ENCODE data around the gene CR1L.
A peak's percentile ranks its signal among the peaks of the same experiment; 100 is the strongest.
"Not testable (repeated sequence)": the region's sequence is repeated elsewhere in the genome, so short reads cannot be mapped to it uniquely, and the experiment has no call there.

CR1L gene

DNA sequence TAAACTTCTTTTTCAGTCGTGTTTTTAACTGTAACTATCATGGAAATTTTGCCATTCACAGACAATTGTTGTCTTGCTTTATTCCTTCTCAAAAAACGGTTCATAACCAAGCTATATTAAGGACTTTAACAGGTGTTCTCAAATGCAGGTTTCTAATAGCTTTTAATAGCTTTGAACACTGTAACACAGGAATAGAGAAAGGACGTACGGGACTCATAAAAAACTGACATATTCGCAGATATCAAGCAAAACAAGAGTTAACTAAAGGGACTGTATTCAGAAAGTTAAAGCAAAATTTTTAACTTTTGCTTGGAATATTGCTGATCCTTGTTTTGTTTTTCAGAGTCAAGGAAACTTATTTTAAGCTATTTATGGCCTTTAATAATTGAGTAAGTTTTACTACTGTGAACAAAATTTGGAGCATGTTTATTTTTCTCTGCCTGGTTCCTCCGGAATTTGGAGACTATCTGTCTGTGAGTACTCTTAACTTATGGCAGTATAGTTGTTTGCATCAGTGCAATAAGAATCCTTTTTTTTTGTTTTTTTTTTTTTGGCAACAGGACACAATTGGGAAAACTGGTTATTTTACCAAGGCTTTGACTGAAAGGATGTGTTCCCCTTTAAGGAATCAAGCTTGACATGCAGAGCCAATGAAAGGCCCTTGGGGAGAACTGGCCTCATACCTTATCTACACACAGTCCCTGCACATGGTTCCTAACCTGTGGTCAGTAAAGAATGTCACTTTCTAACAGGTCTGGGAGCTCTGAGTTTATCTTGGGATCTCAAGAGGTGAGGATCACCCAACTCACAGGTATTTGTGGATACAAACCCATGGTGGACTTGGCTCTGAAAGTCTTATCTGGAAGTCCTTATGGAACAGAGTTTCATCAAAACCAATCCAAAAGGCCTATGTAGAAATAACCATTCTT is 101.2 kb downstream of the CR1L start:
- TF ChIP-seq JUND (IDR thresholded peaks at IDR 0.05; ENCODE audit: low read depth) = no peak
- in situ Hi-C loops (cut with HindIII; ENCODE audit: low pct_unique_long_range_greater_than_20kb, low sequenced_read_pairs) = no loop called here
- DNase-seq (ENCODE audit: low read depth in 1 of 2, low spot score in 1 of 2) = peak in 1 of 2 experiments; percentile 84

DNA sequence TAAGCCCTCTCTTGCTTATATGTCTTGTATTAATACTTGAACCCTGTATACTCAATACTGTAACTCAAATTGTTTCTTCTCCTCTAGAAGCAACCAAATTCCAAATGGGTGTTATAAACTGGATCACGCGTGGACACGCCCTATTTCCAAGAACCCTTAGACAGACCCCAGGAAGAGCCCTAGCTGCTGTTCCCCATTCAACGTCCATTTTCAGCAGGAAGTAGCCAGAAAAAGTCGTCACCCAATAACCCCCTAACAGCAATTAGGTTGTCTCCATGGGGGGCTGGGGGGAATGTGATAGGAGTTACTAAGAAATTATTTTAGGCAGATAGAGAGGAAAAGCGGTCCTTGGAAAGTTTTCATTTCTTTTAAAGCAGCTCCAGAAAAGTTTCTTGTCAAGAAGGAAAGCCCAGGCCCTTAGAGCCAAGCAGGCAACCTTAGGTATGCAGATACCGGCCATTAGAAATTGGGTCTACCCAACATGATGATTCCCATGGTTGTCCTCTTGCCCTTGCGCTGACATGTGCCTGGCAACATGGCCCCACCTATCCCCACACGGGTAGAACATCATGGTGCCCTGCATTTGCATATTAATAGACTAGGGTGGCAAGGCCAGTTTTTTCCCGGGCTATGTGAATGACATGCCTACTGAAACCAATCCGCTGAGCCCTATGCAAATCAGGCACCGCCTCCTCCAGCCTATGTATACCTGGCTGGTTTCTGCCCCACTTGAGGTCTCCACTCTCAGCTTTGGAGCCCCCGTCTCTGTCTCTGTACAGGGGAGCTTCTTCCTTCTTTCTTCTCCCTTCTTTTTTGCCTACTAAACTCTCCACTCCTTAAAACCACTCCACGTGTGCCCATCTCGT is 102.9 kb downstream of the CR1L start:
- peak in 1 of 2 experiments; percentile 91 for DNase-seq (ENCODE audit: low read depth in 1 of 2, low spot score in 1 of 2)
- no peak for TF ChIP-seq JUND (IDR thresholded peaks at IDR 0.05; ENCODE audit: low read depth)
- in situ Hi-C loops (cut with HindIII; ENCODE audit: low pct_unique_long_range_greater_than_20kb, low sequenced_read_pairs) = no loop called here

DNA sequence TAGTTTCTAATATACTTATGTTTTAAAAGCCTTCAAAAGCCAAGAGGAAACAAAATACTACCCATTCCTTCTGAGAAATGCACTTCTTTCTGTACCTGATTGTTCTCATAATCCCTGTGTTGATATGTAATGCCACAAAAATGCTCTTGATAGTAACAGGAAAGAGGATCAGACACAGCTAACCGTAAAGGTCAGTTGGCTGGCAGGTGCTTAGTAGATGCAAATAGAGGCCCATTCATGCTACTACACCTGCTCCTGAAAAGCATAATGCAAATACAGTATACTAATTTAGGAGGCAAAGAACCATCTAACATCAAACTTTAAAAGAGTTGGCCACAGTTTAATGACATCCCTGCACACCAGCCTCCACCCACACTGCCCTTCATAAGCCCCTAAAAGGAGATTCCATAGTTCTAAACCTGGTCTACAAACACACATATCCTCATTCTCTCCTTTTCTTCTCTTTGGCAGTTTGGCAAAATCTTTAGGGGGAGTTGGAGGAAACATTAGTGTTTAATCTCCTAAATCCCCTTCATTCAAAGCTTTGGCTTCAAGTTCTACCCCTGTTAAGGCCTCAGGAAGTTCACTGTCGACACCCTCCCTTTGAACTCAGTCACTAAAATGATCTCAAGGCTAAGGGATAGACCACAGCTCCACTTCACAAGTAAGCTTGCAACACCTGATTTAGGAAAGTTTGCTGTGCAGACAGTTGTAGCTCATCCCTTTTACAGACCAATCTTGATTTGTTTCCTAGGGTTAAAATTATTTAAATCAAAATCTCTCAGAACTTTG is 104.0 kb downstream of the CR1L start:
- no peak for TF ChIP-seq JUND (IDR thresholded peaks at IDR 0.05; ENCODE audit: low read depth)
- peak in 1 of 2 experiments; percentile 15 for DNase-seq (ENCODE audit: low read depth in 1 of 2, low spot score in 1 of 2)
- in situ Hi-C loops (cut with HindIII; ENCODE audit: low pct_unique_long_range_greater_than_20kb, low sequenced_read_pairs) = no loop called here

DNA sequence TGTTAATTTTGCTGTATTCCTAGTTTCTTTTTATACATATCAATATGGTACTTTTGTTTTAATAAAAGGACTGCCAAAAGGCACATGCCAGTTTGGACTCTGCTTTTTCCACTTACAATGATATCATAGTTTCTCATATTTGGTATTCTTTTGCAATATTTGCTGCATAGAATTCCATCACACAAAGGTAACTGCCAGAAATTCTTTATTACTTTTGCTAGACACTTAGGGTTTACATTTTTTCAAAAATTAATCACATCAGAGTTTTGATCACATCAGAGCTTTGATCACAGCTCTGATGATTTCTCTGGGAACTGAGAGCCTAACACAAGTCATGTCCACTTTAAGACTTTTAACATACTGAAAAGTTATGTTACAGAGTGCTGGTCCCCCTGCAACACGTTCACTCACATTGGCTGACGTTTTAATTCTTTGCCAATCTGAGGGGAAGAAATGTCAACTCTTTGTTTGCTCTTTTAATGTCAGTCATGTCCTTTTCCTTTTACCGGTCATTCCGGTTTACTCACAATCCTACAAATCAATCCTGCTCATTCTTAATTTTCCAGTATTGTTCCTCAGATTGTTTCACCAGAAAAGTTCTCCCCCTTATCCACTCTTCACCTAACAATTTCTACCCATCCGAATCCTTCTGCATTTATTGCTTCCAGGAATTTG is 105.8 kb downstream of the CR1L start:
- 0 out of 2 replicates have a peak, but pooled peaks have one; percentile 44 for TF ChIP-seq JUND (IDR thresholded peaks at IDR 0.05; ENCODE audit: low read depth)
- in situ Hi-C loops (cut with HindIII; ENCODE audit: low pct_unique_long_range_greater_than_20kb, low sequenced_read_pairs) = no loop called here
- peak in 1 of 2 experiments; percentile 93 for DNase-seq (ENCODE audit: low read depth in 1 of 2, low spot score in 1 of 2)

DNA sequence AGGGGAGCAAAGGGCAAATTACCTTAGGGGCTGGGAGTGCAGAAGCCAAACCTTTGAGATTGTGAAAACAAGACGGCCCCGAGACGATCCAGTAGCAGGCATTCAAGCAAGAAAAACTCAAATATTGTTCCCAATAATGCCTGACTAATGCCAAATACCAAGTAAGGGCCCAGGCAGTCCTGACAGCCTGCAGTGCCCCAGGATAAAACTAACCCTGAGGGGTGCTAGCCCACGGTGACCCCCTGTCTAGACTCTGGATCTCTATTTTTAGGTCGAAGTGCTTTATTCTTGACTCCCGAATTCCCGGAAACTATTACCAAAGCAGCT is 106.5 kb downstream of the CR1L start:
- DNase-seq (ENCODE audit: low read depth in 1 of 2, low spot score in 1 of 2); in situ Hi-C loops (cut with HindIII; ENCODE audit: low pct_unique_long_range_greater_than_20kb, low sequenced_read_pairs): not testable (repeated sequence)

DNA sequence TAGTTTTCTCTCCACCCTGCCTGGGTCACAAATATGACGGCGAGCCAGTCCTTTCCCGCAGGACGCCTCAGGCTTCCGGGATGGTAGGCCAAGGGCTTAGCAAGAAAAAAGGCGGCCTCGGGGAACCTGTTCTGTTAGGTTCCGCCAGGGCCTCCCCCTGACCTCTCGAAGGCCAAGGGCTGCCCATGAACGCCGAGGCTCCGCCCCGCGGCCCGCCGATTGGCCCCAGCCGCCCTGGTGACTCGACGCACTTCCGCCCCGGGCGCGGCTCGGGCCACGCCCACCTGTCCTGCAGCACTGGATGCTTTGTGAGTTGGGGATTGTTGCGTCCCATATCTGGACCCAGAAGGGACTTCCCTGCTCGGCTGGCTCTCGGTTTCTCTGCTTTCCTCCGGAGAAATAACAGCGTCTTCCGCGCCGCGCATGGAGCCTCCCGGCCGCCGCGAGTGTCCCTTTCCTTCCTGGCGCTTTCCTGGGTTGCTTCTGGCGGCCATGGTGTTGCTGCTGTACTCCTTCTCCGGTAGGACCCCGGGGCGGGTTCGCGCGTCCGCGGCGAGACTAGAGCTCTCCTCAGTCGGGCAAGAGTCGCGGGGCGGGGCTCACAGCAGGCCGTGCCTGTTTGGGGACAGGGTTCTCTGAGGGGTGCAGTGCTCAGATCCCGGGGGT is 107.0 kb downstream of the CR1L start, which contains the start of gene CD46:
CD46 (plus strand) TSS at position 265 of the 666 bp plus-strand sequence; CDS start at position 424, 159 bp downstream.
- in situ Hi-C loops (cut with HindIII; ENCODE audit: low pct_unique_long_range_greater_than_20kb, low sequenced_read_pairs) = no loop called here
- peak; percentile 69 to 100 for DNase-seq (ENCODE audit: low read depth in 1 of 2, low spot score in 1 of 2)
- no peak; the same call in 1 of the 2 replicates for TF ChIP-seq JUND (IDR thresholded peaks at IDR 0.05; ENCODE audit: low read depth)

DNA sequence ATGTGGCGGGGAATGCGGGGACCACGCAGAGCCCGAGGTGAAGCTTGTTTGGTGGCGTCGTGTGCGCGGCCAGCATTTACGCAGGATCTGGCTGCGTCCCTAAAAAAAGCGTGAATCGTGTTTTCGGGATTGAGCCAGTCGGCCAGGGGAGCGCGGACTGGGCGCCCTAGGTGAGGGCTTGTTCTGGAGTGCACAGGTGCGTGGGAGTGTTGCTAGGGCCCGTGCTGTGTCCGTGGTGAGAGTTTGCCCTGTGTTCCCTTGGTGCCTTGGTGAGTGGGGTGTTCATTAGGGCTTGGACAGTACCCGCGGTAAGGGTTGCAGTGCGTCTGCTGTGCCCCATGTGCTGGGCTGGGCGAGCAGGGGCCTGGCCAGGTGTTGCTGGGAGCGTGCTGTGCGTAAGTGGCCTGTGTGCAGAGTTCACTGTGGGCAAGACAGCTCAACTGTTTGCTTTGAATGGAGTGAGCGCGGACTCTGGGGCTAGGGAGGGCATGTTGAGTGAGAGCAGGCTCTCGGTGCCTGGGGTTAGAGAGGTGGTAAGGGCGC is 107.6 kb downstream of the CR1L start:
- in situ Hi-C loops (cut with HindIII; ENCODE audit: low pct_unique_long_range_greater_than_20kb, low sequenced_read_pairs) = no loop called here
- peak in 1 of 2 experiments; percentile 69 for DNase-seq (ENCODE audit: low read depth in 1 of 2, low spot score in 1 of 2)
- no peak for TF ChIP-seq JUND (IDR thresholded peaks at IDR 0.05; ENCODE audit: low read depth)

DNA sequence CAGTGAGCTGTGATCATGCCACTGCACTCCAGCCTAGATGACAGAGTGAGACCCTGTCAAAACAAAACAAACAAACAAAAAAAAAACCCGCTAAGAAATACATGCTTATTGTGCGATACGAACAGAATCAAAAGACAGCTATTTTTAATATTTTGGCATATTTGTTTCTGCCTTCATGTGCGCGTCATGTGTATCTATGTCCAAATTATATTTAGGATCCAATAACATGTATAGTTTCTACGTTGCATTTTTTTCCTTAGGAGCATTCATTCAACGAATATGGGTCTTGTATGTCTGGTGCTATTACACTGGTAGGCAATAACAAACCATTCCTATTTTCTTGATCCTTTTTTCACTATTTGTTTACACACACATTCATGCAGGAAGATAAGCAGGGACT is 108.7 kb downstream of the CR1L start:
- in situ Hi-C loops (cut with HindIII; ENCODE audit: low pct_unique_long_range_greater_than_20kb, low sequenced_read_pairs) = no loop called here
- TF ChIP-seq JUND (IDR thresholded peaks at IDR 0.05; ENCODE audit: low read depth) = no peak
- no peak for DNase-seq (ENCODE audit: low read depth in 1 of 2, low spot score in 1 of 2)

DNA sequence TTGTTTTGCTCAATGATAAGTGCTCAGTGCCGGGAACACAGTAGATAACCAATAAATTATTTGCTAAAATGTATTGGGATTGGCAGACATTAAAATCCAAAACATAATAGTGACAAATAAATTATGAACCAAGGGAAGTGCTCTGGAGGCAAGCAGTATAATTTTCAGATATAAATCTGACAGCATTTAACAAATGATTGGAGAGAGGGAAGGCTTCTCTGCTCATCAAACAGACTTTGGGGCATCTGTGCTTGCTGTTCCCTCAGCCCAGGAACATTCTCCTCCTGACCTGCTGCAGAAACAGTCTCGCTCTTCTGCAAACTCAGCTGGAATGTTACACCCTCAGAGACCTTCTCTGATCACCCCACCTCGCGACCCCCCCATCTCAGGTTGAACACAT is 109.1 kb downstream of the CR1L start:
- no peak for DNase-seq (ENCODE audit: low read depth in 1 of 2, low spot score in 1 of 2)
- in situ Hi-C loops (cut with HindIII; ENCODE audit: low pct_unique_long_range_greater_than_20kb, low sequenced_read_pairs) = no loop called here
- no peak for TF ChIP-seq JUND (IDR thresholded peaks at IDR 0.05; ENCODE audit: low read depth)

DNA sequence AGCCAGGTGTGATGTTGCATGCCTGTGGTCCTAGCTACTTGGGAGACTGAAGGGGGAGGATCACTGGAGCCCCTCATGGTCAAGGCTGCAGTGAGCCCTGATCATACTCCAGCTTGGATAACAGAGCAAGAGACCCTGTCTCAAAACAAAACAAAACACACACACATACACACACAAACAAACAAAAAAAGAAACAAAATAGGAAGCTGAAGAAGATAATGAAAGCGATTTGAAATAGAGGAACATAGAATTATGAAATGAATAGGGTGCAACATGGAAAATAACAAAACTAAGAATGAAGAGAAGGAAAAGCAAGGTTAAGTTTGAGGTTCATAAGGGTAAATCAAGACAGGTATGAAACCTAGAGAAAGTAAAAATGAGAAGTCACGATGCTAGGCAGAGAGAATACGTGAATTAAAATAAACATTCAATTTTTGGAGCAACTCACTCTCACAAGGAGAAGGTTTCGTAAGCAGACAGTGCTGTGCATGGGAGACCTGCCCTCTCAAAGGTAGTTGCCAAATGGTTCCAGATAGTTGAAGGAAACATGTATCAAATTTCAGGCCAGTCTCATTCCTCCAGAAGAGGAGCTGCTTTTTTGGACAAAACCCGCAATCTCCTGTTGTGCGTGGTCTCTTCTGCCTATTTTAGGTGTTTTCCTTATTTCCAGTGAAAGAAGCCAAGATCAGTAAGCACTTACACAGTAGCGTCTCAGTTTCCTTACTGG is 110.2 kb downstream of the CR1L start:
- TF ChIP-seq JUND (IDR thresholded peaks at IDR 0.05; ENCODE audit: low read depth) = no peak
- in situ Hi-C loops (cut with HindIII; ENCODE audit: low pct_unique_long_range_greater_than_20kb, low sequenced_read_pairs) = no loop called here
- DNase-seq (ENCODE audit: low read depth in 1 of 2, low spot score in 1 of 2) = no peak
